Nephron progenitor cell (in vitro differentiated cells): Measurements from ENCODE around the gene C2CD4B.

Experiments used
- DNase-seq: peaks from one replicate; pipeline ENCODE4 v3.0.0; 2021
- H3K27ac Mint-ChIP-seq: 2 replicates; pipeline ENCODE4 v1.8.0; 2021; ENCODE audit warnings: mild to moderate bottlenecking, moderate library complexity, mixed read lengths
- H3K27me3 Mint-ChIP-seq: 2 replicates; pipeline ENCODE4 v1.8.0; 2021; ENCODE audit warnings: mild to moderate bottlenecking, low read depth, mixed read lengths; ENCODE audit not compliant: poor library complexity
- H3K36me3 Mint-ChIP-seq: 2 replicates; pipeline ENCODE4 v1.8.0; 2021; ENCODE audit warnings: low read depth, mixed read lengths
- H3K4me1 Mint-ChIP-seq: 2 replicates; pipeline ENCODE4 v1.8.0; 2021; ENCODE audit warnings: mixed read lengths
- H3K4me3 Mint-ChIP-seq: 2 replicates; pipeline ENCODE4 v1.8.0; 2021; ENCODE audit warnings: mild to moderate bottlenecking, moderate library complexity, mixed read lengths
- H3K9me3 Mint-ChIP-seq: 2 replicates; pipeline ENCODE4 v1.8.0; 2021; ENCODE audit warnings: mild to moderate bottlenecking, moderate library complexity, mixed read lengths
- TF ChIP-seq, protein P1 (sequence below): fragments of 200-600 bp; sonication (generic); IDR thresholded peaks from 2 replicates; pipeline ENCODE4 v1.5.0; 2021; ENCODE audit warnings: antibody characterized with exemption

The C2CD4B gene

DNA sequence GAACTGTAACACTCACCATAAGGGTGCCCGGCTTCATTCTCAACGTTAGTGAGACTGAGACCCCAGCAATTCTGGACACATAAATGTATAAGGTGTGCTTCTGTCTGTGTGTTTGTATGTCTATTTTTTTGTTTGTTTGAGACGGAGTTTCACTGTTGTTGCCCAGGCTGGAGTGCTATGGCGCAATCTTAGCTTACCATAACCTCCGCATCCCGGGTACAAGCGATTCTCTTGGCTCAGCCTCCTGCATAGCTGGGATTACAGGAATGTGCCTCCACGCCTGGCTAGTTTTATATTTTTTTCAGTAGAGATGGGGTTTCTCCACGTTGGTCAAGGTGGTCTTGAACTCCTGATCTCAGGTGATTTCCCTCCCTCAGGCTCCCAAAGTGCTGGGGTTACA is 43.3 kb upstream of the C2CD4B start:
- Mint-ChIP-seq H3K27ac (no peak overlapping the region), H3K4me1 (no peaks in the 10 kb centered on the region), H3K36me3 (no peaks in the 10 kb centered on the region), H3K27me3 (no peaks in the 10 kb centered on the region), H3K4me3 (no peak overlapping the region), H3K9me3 (peaks cover 57% of the 10 kb centered on the region)
- DNase-seq, result no peak
- TF ChIP-seq, protein P1, sequence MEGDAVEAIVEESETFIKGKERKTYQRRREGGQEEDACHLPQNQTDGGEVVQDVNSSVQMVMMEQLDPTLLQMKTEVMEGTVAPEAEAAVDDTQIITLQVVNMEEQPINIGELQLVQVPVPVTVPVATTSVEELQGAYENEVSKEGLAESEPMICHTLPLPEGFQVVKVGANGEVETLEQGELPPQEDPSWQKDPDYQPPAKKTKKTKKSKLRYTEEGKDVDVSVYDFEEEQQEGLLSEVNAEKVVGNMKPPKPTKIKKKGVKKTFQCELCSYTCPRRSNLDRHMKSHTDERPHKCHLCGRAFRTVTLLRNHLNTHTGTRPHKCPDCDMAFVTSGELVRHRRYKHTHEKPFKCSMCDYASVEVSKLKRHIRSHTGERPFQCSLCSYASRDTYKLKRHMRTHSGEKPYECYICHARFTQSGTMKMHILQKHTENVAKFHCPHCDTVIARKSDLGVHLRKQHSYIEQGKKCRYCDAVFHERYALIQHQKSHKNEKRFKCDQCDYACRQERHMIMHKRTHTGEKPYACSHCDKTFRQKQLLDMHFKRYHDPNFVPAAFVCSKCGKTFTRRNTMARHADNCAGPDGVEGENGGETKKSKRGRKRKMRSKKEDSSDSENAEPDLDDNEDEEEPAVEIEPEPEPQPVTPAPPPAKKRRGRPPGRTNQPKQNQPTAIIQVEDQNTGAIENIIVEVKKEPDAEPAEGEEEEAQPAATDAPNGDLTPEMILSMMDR, result no peak

DNA sequence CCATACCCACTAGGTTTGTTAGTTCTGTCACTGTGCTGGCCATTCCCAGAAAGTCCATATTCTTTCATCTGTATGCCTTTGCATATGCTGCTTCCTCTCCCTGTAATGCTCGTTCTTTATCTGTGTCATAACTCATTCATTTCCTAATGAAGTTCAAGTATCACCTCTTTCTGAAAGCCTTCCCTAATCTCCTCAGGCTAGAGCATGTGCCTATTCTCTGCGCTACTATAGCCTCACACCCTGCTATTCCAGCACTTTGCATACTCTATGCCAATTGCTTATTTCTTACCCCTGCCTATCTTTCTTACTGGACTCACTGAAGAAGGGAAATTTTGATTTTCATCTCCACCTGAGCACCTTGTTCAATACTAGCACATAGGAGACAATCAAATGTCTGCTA is 25.6 kb upstream of the C2CD4B start:
- Mint-ChIP-seq H3K27me3 (peaks cover 16% of the 10 kb centered on the region), H3K36me3 (no peaks in the 10 kb centered on the region), H3K4me1 (no peaks in the 10 kb centered on the region), H3K9me3 (no peaks in the 10 kb centered on the region), H3K27ac (no peak overlapping the region), H3K4me3 (no peak overlapping the region)
- TF ChIP-seq, protein P1, result no peak
- no peak for DNase-seq

DNA sequence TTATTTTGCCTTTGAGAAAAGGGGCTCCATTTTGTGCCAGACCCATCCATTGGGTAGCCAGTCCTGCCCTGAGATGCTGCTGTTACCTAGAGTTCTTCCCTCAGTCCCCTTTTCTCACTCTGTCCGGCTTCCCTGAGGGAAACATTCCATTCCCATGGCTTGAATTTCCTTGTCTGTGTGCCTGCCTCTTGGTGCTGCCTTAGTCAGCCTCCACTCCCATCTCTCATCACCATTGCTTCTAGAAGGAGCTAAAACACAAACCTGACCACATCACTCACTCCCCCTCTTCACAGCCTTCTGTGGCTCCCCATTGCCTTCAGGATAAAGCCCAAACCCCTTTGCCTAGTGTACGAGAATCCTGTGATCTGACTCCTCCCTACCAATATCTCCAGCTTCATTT is 25.2 kb upstream of the C2CD4B start:
- Mint-ChIP-seq H3K27me3 (peaks cover 16% of the 10 kb centered on the region), H3K4me3 (no peak overlapping the region), H3K4me1 (no peaks in the 10 kb centered on the region), H3K27ac (no peak overlapping the region), H3K9me3 (no peaks in the 10 kb centered on the region), H3K36me3 (no peaks in the 10 kb centered on the region)
- TF ChIP-seq, protein P1, result no peak
- no peak for DNase-seq

DNA sequence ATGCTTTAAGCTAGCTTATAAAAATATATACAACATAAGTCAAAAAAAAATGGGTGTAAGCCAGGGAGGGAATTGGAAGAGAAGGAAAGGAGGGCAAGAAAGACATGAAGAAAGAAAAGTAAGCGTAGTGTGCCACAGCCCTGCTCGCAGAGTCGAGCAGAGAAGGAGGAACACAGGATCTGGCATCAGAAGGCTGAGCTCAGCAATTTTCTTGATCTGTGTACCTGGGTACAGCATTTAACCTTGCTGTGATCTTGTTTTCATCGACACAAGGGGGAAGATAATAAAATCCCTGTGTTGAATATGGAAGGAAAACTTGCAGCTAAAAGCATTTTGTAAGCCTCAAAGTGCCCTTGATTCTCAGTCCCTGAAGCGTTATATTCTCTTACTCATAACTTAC is 23.7 kb upstream of the C2CD4B start:
- Mint-ChIP-seq H3K27me3 (peaks cover 14% of the 10 kb centered on the region), H3K4me1 (no peaks in the 10 kb centered on the region), H3K9me3 (no peaks in the 10 kb centered on the region), H3K27ac (no peak overlapping the region), H3K4me3 (no peak overlapping the region), H3K36me3 (no peaks in the 10 kb centered on the region)
- no peak for DNase-seq
- TF ChIP-seq, protein P1, result no peak

DNA sequence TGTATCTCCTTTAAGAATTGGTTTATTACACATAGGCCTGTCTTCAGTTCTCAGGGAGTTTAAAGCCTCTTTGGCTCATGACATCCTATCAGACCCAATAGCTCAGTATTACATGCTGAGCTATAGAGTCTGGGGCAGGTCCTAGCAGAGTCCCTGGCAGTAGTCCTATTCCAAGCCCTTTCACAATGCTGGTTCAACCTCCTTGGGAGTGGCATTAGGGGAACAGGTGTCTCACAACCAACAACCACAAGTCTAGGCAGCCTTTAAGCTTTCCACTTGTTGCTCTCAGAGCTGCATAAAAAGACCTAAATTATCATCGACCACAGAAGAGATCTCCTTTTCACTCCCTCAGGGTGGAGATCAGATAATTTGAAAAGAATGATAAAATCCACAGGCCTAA is 22.8 kb upstream of the C2CD4B start:
- Mint-ChIP-seq H3K4me3 (no peak overlapping the region), H3K9me3 (no peaks in the 10 kb centered on the region), H3K27me3 (peaks cover 15% of the 10 kb centered on the region), H3K27ac (no peak overlapping the region), H3K4me1 (no peaks in the 10 kb centered on the region), H3K36me3 (no peaks in the 10 kb centered on the region)
- DNase-seq, result no peak
- TF ChIP-seq, protein P1, result no peak

DNA sequence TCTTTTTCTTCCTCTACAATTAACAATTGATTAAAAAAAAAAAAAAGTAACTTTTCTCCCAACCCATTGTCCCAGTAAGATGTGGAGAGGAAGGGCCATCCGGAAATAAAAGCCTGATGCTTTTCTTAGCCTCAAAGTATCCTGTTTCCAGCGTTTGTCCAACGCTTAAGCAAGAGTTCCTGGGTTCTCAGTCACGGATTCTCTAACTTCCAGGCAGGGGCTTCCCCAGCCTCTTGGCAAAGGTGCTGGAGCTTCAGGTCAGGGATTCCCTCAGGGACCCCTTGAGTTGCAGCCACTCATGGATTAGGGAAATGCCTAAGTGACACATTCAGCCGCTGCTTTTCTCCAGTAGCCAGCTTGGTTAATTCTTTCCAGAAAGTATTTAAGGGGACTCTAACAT is 22.3 kb upstream of the C2CD4B start:
- TF ChIP-seq, protein P1, result no peak

More for the DNA sequence above, 22.3 kb upstream of the C2CD4B start:
- no peak for DNase-seq
- no peaks in the 10 kb centered on the region for H3K36me3 Mint-ChIP-seq
- H3K27me3 Mint-ChIP-seq, result peaks cover 15% of the 10 kb centered on the region
- H3K9me3 Mint-ChIP-seq, result no peaks in the 10 kb centered on the region
- no peaks in the 10 kb centered on the region for H3K4me1 Mint-ChIP-seq
- no peak overlapping the region for H3K27ac Mint-ChIP-seq
- H3K4me3 Mint-ChIP-seq, result no peak overlapping the region
